ENCODE data around the gene PQBP1. TPM values are rescaled to one million over a fixed set of nuclear protein-coding genes. Genes with fewer than 3 reads are reported as not detected.

Gene PQBP1
- total and polyA plus RNA-seq, 3 donors from 2014 or later, result 37.8 to 43.7 (median 39.3) TPM

GRCh38 chrX:48902135-48902534, 4.4 kb downstream of the PQBP1 start:
- intact Hi-C loops (cut with DNase I; ENCODE audit: low total_unique reads), result no loop called here
- Histone ChIP-seq H3K27ac (no peak overlapping the region), H3K4me3 (no peak overlapping the region), H3K27me3 (no peaks in the 10 kb centered on the region), H3K4me1 (no peaks in the 10 kb centered on the region), H3K9me3 (no peaks in the 10 kb centered on the region), H3K36me3 (ENCODE audit: low read depth, missing control alignments) (no peaks in the 10 kb centered on the region)
- WGBS, 2 donors, result 88 to 91% methylated on average over 7 to 20 of the region's 20 CpGs
- TF ChIP-seq CTCF (IDR thresholded peaks at IDR 0.05) (no peak), POLR2A (IDR thresholded peaks at IDR 0.05) (no peak)
- DNase-seq, result no peak

GRCh38 chrX:48902776-48903175, 5.0 kb downstream of the PQBP1 start:
- Histone ChIP-seq H3K4me1 (no peaks in the 10 kb centered on the region), H3K27me3 (no peaks in the 10 kb centered on the region), H3K27ac (no peak overlapping the region), H3K9me3 (no peaks in the 10 kb centered on the region), H3K36me3 (ENCODE audit: low read depth, missing control alignments) (no peaks in the 10 kb centered on the region), H3K4me3 (no peak overlapping the region)
- intact Hi-C loops (cut with DNase I; ENCODE audit: low total_unique reads), result no loop called here
- no peak for DNase-seq
- TF ChIP-seq CTCF (IDR thresholded peaks at IDR 0.05) (no peak), POLR2A (IDR thresholded peaks at IDR 0.05) (no peak)
- WGBS, 2 donors, result 71 to 79% methylated on average over 4 to 14 of the region's 14 CpGs

GRCh38 chrX:48903290-48903689, 5.6 kb downstream of the PQBP1 start:
- H3K4me1 ChIP-seq, result no peaks in the 10 kb centered on the region
- TF ChIP-seq POLR2A (IDR thresholded peaks at IDR 0.05) (no peak), CTCF (IDR thresholded peaks at IDR 0.05) (no peak)
- H3K36me3 ChIP-seq (ENCODE audit: low read depth, missing control alignments), result no peaks in the 10 kb centered on the region
- no peaks in the 10 kb centered on the region for H3K27me3 ChIP-seq
- H3K9me3 ChIP-seq, result no peaks in the 10 kb centered on the region
- H3K4me3 ChIP-seq, result no peak overlapping the region
- intact Hi-C loops (cut with DNase I; ENCODE audit: low total_unique reads), result no loop called here
- no peak for DNase-seq
- no peak overlapping the region for H3K27ac ChIP-seq
- 84 to 91% methylated on average over 4 to 6 of the region's 6 CpGs for WGBS, 2 donors

GRCh38 chrX:48904180-48904579, 6.5 kb downstream of the PQBP1 start:
- intact Hi-C loops (cut with DNase I; ENCODE audit: low total_unique reads), result no loop called here
- Histone ChIP-seq H3K4me1 (no peaks in the 10 kb centered on the region), H3K27me3 (no peaks in the 10 kb centered on the region), H3K4me3 (no peak overlapping the region), H3K36me3 (ENCODE audit: low read depth, missing control alignments) (no peaks in the 10 kb centered on the region), H3K9me3 (no peaks in the 10 kb centered on the region), H3K27ac (no peak overlapping the region)
- WGBS, 2 donors, result 73 to 86% methylated on average over 5 to 8 of the region's 8 CpGs
- TF ChIP-seq CTCF (IDR thresholded peaks at IDR 0.05), result no peak
- TF ChIP-seq POLR2A (IDR thresholded peaks at IDR 0.05), result no peak
- DNase-seq, result no peak

GRCh38 chrX:48904626-48905025, 6.9 kb downstream of the PQBP1 start:
- H3K27ac ChIP-seq, result no peak overlapping the region
- no peaks in the 10 kb centered on the region for H3K36me3 ChIP-seq (ENCODE audit: low read depth, missing control alignments)
- intact Hi-C loops (cut with DNase I; ENCODE audit: low total_unique reads), result no loop called here
- H3K27me3 ChIP-seq, result no peaks in the 10 kb centered on the region
- H3K4me3 ChIP-seq, result no peak overlapping the region
- H3K4me1 ChIP-seq, result no peaks in the 10 kb centered on the region
- no peaks in the 10 kb centered on the region for H3K9me3 ChIP-seq
- TF ChIP-seq CTCF (IDR thresholded peaks at IDR 0.05), result no peak
- no peak for TF ChIP-seq POLR2A (IDR thresholded peaks at IDR 0.05)
- 89% methylated on average over 14 of the region's 14 CpGs; no CpG with 5 or more reads in 1 of the 2 donors for WGBS, 2 donors
- DNase-seq, result no peak
